NB4 (cell line): ENCODE results near the gene MANF.

Source experiments
- MYC ChIP-seq: IDR thresholded peaks from 2 replicates; pipeline ENCODE4 v1.6.1; 2011; ENCODE audit warnings: low read depth, low read length
- POLR2A ChIP-seq: IDR thresholded peaks from 2 replicates; pipeline ENCODE4 v1.6.1; 2011; ENCODE audit warnings: mild to moderate bottlenecking; ENCODE audit not compliant: insufficient read length; ENCODE audit errors: extremely low read depth
- TF ChIP-seq, protein P1 (sequence below): IDR thresholded peaks from one replicate; pipeline ENCODE4 v1.5.1; 2012; ENCODE audit warnings: low read depth, low read length

DNA sequence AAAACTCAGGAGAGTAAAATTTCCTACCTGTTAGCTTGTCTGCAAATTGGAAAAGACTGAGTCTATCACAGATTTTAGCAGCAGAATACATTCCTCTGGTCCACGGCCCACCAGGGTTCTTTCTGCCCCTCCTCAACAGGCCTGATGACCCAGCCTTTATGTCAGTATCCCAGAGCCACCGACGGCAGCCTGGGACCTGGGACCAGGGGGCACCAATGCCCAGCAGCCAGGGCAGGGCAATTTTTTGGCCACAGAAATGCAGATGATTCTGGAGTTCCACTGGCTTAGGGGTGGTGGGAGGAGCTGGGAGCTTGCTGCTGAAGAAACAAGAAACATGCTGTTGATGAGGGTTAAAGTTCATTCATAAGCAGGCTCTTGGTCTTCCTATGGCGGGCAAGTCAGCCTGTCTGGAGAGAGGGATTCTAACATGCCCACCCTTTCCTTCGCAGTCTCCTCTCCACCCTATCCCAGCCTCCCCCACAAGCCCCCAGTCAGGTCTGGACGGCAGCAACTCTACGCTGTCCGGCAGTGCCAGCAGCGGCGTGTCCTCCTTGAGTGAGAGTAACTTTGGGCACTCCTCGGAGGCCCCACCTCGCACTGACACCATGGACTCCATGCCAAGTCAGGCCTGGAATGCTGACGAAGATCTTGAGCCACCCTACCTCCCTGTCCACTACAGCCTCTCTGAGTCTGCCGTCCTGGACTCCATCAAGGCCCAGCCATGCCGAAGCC, 4.3 kb upstream of the MANF start:
- TF ChIP-seq POLR2A (no peak), MYC (no peak)
- TF ChIP-seq, protein P1, sequence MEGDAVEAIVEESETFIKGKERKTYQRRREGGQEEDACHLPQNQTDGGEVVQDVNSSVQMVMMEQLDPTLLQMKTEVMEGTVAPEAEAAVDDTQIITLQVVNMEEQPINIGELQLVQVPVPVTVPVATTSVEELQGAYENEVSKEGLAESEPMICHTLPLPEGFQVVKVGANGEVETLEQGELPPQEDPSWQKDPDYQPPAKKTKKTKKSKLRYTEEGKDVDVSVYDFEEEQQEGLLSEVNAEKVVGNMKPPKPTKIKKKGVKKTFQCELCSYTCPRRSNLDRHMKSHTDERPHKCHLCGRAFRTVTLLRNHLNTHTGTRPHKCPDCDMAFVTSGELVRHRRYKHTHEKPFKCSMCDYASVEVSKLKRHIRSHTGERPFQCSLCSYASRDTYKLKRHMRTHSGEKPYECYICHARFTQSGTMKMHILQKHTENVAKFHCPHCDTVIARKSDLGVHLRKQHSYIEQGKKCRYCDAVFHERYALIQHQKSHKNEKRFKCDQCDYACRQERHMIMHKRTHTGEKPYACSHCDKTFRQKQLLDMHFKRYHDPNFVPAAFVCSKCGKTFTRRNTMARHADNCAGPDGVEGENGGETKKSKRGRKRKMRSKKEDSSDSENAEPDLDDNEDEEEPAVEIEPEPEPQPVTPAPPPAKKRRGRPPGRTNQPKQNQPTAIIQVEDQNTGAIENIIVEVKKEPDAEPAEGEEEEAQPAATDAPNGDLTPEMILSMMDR, result no peak
